NCI-H69 (cell line): ENCODE data around the gene MISP3.

Source experiments
- DNase-seq: peaks from one replicate; lab custom pipeline; 2025; lab: John Stamatoyannopoulos, UW

The MISP3 gene

DNA sequence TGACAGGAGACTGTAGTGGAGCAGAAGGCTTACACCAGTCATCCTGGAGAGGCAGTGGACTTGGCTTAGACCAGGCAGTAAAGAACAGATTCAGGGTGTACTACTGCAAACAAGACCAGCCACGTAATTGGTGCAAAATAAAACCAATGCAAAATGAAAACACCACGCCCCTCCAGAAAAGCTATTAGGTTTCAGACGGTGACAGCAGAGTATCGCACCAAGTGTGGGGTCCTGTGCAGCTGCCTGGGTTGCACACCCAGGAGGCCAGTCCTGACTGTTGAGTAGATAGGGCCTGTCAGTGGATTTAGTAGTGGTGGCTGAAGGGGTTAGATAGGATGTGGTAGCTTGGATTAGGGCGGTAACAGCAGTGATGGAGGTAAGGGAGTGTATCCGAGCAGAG, 50.3 kb downstream of the MISP3 start:
- DNase-seq: no peak
